K562 treated with DMSO at 1 percent for 48 hours (cell line): ENCODE data around the gene NUDT16L1. TPM values are rescaled to one million over a fixed set of nuclear protein-coding genes. Genes with fewer than 3 reads are reported as not detected.

Experiments
- total RNA-seq: library from RNA; unstranded; fragments of 300-600 nt; gene quantifications from 2 replicates; pipeline ENCODE4 v1.2.3, GENCODE V29; 2022; ENCODE audit warnings: low replicate concordance; ENCODE audit errors: extremely low read depth

Gene NUDT16L1
- total RNA-seq = not detected in 2 replicates

GRCh38 chr16:4693296-4693955, at the start of gene NUDT16L1:
Gene NUDT16L1, plus strand, starts transcription at chr16:4693562. Its CDS starts 165 bp downstream, at chr16:4693727.

GRCh38 chr16:4734063-4734729, 40.8 kb downstream of the NUDT16L1 start, which contains the start of the genes ANKS3 and DNAAF8:
Gene ANKS3, minus strand, starts transcription at chr16:4734271. Its CDS starts 4,122 bp downstream, at chr16:4730149.
Gene DNAAF8, plus strand, starts transcription at chr16:4734537. Its CDS starts 1,978 bp downstream, at chr16:4736515.

Other genes starting within 250 kb of the NUDT16L1 start
- gene NMRAL1, start 218.9 kb upstream of the NUDT16L1 start, total RNA-seq = not detected in 2 replicates
- gene HMOX2, start 217.2 kb upstream of the NUDT16L1 start, total RNA-seq = not detected in 2 replicates
- not detected in 2 replicates for gene CDIP1, start 154.8 kb upstream of the NUDT16L1 start, total RNA-seq
- not detected in 2 replicates for gene C16orf96, start 137.2 kb upstream of the NUDT16L1 start, total RNA-seq
- gene UBALD1, start 78.7 kb upstream of the NUDT16L1 start, total RNA-seq = not detected in 2 replicates
- gene MGRN1, start 68.7 kb upstream of the NUDT16L1 start, total RNA-seq = not detected in 2 replicates
- gene ANKS3, start 40.7 kb downstream of the NUDT16L1 start, total RNA-seq = not detected in 2 replicates
- not detected in 2 replicates for gene DNAAF8, start 41.0 kb downstream of the NUDT16L1 start, total RNA-seq
- not detected in 2 replicates for gene ZNF500, start 73.6 kb downstream of the NUDT16L1 start, total RNA-seq
- gene SEPTIN12, start 94.8 kb downstream of the NUDT16L1 start, total RNA-seq = not detected in 2 replicates
- not detected in 2 replicates for gene SMIM22, start 101.8 kb downstream of the NUDT16L1 start, total RNA-seq
- not detected in 2 replicates for gene ROGDI, start 109.1 kb downstream of the NUDT16L1 start, total RNA-seq
- gene GLYR1, start 153.7 kb downstream of the NUDT16L1 start, total RNA-seq = not detected in 2 replicates
- gene UBN1, start 153.9 kb downstream of the NUDT16L1 start, total RNA-seq = not detected in 2 replicates
- gene PPL, start 243.6 kb downstream of the NUDT16L1 start, total RNA-seq = not detected in 2 replicates